NCI-H1048 (cell line): ENCODE results near the gene SPATA24.
A peak's percentile ranks its signal among the peaks of the same experiment; 100 is the strongest.
"Not testable (repeated sequence)": the region's sequence is repeated elsewhere in the genome, so short reads cannot be mapped to it uniquely, and the experiment has no call there.

Experiments
- DNase-seq: peaks from one replicate; lab custom pipeline; 2025; lab: John Stamatoyannopoulos, UW

The SPATA24 gene

GRCh38 chr5:139403787-139404483, at the start of gene SPATA24:
TSS of gene SPATA24 (minus strand) at chr5:139404089. CDS start at chr5:139404060, 29 bp downstream.
- peak; percentile 89 for DNase-seq

- no peak for DNase-seq
Observed at GRCh38 chr5:139451878-139452660, 48.2 kb upstream of the SPATA24 start.

- no peak for DNase-seq
Observed at GRCh38 chr5:139451176-139451575, 47.3 kb upstream of the SPATA24 start.

- DNase-seq, result no peak
Observed at GRCh38 chr5:139446956-139447779, 43.3 kb upstream of the SPATA24 start.

GRCh38 chr5:139445325-139446170, 41.7 kb upstream of the SPATA24 start:
- no peak for DNase-seq

GRCh38 chr5:139443831-139444453, 40.1 kb upstream of the SPATA24 start:
- no peak for DNase-seq

GRCh38 chr5:139440416-139440815, 36.5 kb upstream of the SPATA24 start:
- not testable (repeated sequence) for DNase-seq

- DNase-seq, result no peak
Observed at GRCh38 chr5:139439013-139439903, 35.4 kb upstream of the SPATA24 start, which contains the start of gene DNAJC18. TSS of gene DNAJC18 (minus strand) at chr5:139439525. CDS start at chr5:139439445, 80 bp downstream.

GRCh38 chr5:139438707-139439012, 34.8 kb upstream of the SPATA24 start:
- DNase-seq, result no peak

GRCh38 chr5:139435676-139436075, 31.8 kb upstream of the SPATA24 start:
- DNase-seq, result no peak

GRCh38 chr5:139431706-139432105, 27.8 kb upstream of the SPATA24 start:
- no peak for DNase-seq

GRCh38 chr5:139430015-139430414, 26.1 kb upstream of the SPATA24 start:
- DNase-seq, result no peak

GRCh38 chr5:139426203-139426885, 22.5 kb upstream of the SPATA24 start:
- DNase-seq, result no peak

GRCh38 chr5:139425497-139425896, 21.6 kb upstream of the SPATA24 start:
- DNase-seq, result no peak

- DNase-seq, result no peak
Observed at GRCh38 chr5:139422307-139422893, 18.5 kb upstream of the SPATA24 start.

- no peak for DNase-seq
Observed at GRCh38 chr5:139419226-139420192, 15.6 kb upstream of the SPATA24 start.

- DNase-seq, result no peak
Observed at GRCh38 chr5:139418793-139419192, 14.9 kb upstream of the SPATA24 start.

GRCh38 chr5:139417214-139417613, 13.3 kb upstream of the SPATA24 start:
- no peak for DNase-seq
